K562 (cell line): ENCODE measurements around the gene DCAF11. TPM values are rescaled to one million over a fixed set of nuclear protein-coding genes. Genes with fewer than 3 reads are reported as not detected.

Experiments used
- BRD9 ChIP-seq: fragments of 450-650 bp; IDR thresholded peaks from 2 replicates; pipeline ENCODE4 v1.6.1; 2018; ENCODE audit warnings: low read depth; ENCODE audit not compliant: partially characterized antibody
- BRF1 ChIP-seq: IDR thresholded peaks from 3 replicates; pipeline ENCODE4 v1.6.1; 2011; ENCODE audit warnings: borderline replicate concordance, mild to moderate bottlenecking; ENCODE audit not compliant: insufficient read length; ENCODE audit errors: extremely low read depth
- C11orf30 ChIP-seq: fragments of 450-650 bp; IDR thresholded peaks from 2 replicates; pipeline ENCODE4 v1.6.1; 2016; ENCODE audit warnings: low read depth, mild to moderate bottlenecking
- CBX5 ChIP-seq: IDR thresholded peaks from 2 replicates; pipeline ENCODE4 v1.6.1; 2014; ENCODE audit warnings: low read depth, borderline replicate concordance
- ETV1 ChIP-seq: fragments of 450-650 bp; conservative IDR thresholded peaks from 2 replicates; pipeline ENCODE4 v1.6.1; 2016; ENCODE audit warnings: missing genetic modification characterization, control low read depth, low read depth, missing compliant biosample characterization
- IRF2 ChIP-seq: sonication (generic); formaldehyde crosslinking; IDR thresholded peaks from 2 replicates; pipeline ENCODE4 v1.8.1; 2022; ENCODE audit warnings: mild to moderate bottlenecking, missing genetic modification reagents
- NBN ChIP-seq: fragments of 450-650 bp; IDR thresholded peaks from 2 replicates; pipeline ENCODE4 v1.6.1; 2016; ENCODE audit warnings: low read depth, mild to moderate bottlenecking
- RB1 ChIP-seq: fragments of 450-650 bp; IDR thresholded peaks from 2 replicates; pipeline ENCODE4 v1.6.1; 2017; ENCODE audit warnings: low read depth, mild to moderate bottlenecking
- YBX1 ChIP-seq: fragments of 450-650 bp; IDR thresholded peaks from 2 replicates; pipeline ENCODE4 v1.7.1; 2016; ENCODE audit warnings: mild to moderate bottlenecking
- ZNF644 ChIP-seq: fragments of 200-800 bp; sonication (Bioruptor generic); IDR thresholded peaks from 2 replicates; pipeline ENCODE4 v1.6.1; 2016; ENCODE audit warnings: low read depth, missing genetic modification characterization, missing compliant biosample characterization
- ZNF699 ChIP-seq: fragments of 250-450 bp; sonication (Bioruptor Pico); IDR thresholded peaks from 2 replicates; pipeline ENCODE4 v1.8.0; 2021; ENCODE audit warnings: mild to moderate bottlenecking, moderate library complexity; ENCODE audit not compliant: insufficient replicate concordance
- polyA plus RNA-seq, 8 experiments: library from polyadenylated mRNA; depleted of rRNA in 4 of 8; stranded (reverse) in 5 of 8; unstranded in 3 of 8; fragments of >200 nt; fragmentation: Nextera tagmentation in 2 of 8; fragmentation: Illumina TruSeq in 1 of 8; extraction: Ambion mirVana in 2 of 8; extraction: Trizol in 1 of 8; gene quantifications; 2 replicates each; pipeline versions ENCODE4 v1.2.1 to v1.2.3, GENCODE V29; 2011 to 2014; ENCODE audit warnings: inconsistent platforms in 1 of 8, missing spikeins in 1 of 8
- total RNA-seq, 7 experiments: library from RNA; depleted of rRNA in 6 of 7; stranded (reverse); fragments of >200 nt in 6 of 7; fragmentation: Illumina TruSeq in 2 of 7; extraction: Trizol in 2 of 7; gene quantifications; 2 replicates each; pipeline versions ENCODE4 v1.2.1 to v1.2.3, GENCODE V29; 2011 to 2021; ENCODE audit warnings: low replicate concordance in 1 of 7
- TF ChIP-seq, protein P1 (sequence below): fragments of 250-450 bp; sonication (Bioruptor Pico); IDR thresholded peaks from 2 replicates; pipeline ENCODE4 v1.4.0; 2020; ENCODE audit warnings: mild to moderate bottlenecking
- TF ChIP-seq, protein P2 (sequence below): IDR thresholded peaks from 2 replicates; pipeline ENCODE4 v1.6.1; 2011; ENCODE audit warnings: borderline replicate concordance, low read depth, mild to moderate bottlenecking, moderate library complexity, low read length; ENCODE audit not compliant: insufficient read depth, poor library complexity, severe bottlenecking
- TF ChIP-seq, protein P3 (sequence below): fragments of 450-650 bp; IDR thresholded peaks from 2 replicates; pipeline ENCODE4 v1.6.1; 2016
- TF ChIP-seq, protein P4 (sequence below): fragments of 450-650 bp; IDR thresholded peaks from 2 replicates; pipeline ENCODE4 v1.6.1; 2016; ENCODE audit warnings: low read depth, mild to moderate bottlenecking, moderate library complexity
- TF ChIP-seq, protein P5 (sequence below): fragments of 200-800 bp; sonication (Bioruptor generic); IDR thresholded peaks from 2 replicates; pipeline ENCODE4 v1.6.1; 2016; ENCODE audit warnings: missing genetic modification characterization, missing compliant biosample characterization

The DCAF11 gene
- total and polyA plus RNA-seq, 9 of the 15 experiments (the other 6 are each of a cell fraction or from before 2014, with no cell fraction given) = 8.5 to 46.2 (median 36.4) TPM

DNA sequence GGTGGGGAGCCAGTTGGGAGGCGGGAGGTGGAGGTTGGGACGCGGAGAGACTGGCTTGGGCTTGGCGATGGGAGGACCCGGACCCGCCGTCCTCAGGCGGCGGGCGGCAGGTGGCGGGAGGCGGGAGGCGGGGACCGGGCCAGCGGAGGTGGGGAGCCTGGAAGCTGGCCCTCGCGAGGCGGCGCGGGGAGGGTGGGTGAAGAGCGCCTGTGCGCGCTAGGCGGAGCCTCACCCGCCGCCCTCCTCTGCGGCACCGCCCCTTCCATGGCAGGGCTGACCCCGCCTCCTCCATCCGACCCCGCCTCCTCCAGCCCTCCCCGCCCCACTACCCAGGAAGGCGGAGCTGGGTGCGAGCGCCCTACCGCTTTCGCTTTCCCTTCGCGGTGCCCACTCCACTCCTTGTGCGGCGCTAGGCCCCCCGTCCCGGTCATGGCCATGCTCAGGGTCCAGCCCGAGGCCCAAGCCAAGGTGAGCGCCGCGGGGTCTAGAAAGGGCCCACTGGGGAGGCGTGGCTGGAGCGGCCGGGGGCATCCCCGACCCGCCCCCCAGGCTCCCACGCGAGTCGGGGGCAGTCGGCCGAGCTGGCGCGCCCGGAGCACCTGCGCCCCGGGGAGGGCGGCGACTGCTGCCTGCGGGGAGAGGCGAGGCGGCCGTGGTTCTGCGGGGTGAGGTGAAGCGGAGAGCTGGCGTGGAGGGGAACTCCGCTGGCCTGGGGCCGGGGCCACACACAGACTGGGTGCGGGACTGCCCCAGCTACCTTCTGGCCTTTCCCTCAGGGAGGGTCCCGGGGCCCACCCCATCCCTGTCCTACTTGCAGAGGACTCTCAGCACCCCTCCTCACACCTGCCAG is 21.5 kb downstream of the DCAF11 start, which contains the start of gene PSME1 (continued):
- TF ChIP-seq, protein P1, sequence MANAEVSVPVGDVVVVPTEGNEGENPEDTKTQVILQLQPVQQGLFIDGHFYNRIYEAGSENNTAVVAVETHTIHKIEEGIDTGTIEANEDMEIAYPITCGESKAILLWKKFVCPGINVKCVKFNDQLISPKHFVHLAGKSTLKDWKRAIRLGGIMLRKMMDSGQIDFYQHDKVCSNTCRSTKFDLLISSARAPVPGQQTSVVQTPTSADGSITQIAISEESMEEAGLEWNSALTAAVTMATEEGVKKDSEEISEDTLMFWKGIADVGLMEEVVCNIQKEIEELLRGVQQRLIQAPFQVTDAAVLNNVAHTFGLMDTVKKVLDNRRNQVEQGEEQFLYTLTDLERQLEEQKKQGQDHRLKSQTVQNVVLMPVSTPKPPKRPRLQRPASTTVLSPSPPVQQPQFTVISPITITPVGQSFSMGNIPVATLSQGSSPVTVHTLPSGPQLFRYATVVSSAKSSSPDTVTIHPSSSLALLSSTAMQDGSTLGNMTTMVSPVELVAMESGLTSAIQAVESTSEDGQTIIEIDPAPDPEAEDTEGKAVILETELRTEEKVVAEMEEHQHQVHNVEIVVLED (CRISPR knock-in tag) = no peak
- TF ChIP-seq, protein P2, sequence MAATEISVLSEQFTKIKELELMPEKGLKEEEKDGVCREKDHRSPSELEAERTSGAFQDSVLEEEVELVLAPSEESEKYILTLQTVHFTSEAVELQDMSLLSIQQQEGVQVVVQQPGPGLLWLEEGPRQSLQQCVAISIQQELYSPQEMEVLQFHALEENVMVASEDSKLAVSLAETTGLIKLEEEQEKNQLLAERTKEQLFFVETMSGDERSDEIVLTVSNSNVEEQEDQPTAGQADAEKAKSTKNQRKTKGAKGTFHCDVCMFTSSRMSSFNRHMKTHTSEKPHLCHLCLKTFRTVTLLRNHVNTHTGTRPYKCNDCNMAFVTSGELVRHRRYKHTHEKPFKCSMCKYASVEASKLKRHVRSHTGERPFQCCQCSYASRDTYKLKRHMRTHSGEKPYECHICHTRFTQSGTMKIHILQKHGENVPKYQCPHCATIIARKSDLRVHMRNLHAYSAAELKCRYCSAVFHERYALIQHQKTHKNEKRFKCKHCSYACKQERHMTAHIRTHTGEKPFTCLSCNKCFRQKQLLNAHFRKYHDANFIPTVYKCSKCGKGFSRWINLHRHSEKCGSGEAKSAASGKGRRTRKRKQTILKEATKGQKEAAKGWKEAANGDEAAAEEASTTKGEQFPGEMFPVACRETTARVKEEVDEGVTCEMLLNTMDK = no peak
- TF ChIP-seq RB1 = peak; percentile 33; the same call in 1 of the 2 replicates
- TF ChIP-seq CBX5 = no peak
- no peak for TF ChIP-seq C11orf30
- TF ChIP-seq BRF1 = no peak
- no peak for TF ChIP-seq BRD9
- TF ChIP-seq, protein P3, sequence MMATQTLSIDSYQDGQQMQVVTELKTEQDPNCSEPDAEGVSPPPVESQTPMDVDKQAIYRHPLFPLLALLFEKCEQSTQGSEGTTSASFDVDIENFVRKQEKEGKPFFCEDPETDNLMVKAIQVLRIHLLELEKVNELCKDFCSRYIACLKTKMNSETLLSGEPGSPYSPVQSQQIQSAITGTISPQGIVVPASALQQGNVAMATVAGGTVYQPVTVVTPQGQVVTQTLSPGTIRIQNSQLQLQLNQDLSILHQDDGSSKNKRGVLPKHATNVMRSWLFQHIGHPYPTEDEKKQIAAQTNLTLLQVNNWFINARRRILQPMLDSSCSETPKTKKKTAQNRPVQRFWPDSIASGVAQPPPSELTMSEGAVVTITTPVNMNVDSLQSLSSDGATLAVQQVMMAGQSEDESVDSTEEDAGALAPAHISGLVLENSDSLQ = no peak
- TF ChIP-seq, protein P4, sequence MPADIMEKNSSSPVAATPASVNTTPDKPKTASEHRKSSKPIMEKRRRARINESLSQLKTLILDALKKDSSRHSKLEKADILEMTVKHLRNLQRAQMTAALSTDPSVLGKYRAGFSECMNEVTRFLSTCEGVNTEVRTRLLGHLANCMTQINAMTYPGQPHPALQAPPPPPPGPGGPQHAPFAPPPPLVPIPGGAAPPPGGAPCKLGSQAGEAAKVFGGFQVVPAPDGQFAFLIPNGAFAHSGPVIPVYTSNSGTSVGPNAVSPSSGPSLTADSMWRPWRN = no peak
- no peak for TF ChIP-seq ZNF699
- TF ChIP-seq, protein P5, sequence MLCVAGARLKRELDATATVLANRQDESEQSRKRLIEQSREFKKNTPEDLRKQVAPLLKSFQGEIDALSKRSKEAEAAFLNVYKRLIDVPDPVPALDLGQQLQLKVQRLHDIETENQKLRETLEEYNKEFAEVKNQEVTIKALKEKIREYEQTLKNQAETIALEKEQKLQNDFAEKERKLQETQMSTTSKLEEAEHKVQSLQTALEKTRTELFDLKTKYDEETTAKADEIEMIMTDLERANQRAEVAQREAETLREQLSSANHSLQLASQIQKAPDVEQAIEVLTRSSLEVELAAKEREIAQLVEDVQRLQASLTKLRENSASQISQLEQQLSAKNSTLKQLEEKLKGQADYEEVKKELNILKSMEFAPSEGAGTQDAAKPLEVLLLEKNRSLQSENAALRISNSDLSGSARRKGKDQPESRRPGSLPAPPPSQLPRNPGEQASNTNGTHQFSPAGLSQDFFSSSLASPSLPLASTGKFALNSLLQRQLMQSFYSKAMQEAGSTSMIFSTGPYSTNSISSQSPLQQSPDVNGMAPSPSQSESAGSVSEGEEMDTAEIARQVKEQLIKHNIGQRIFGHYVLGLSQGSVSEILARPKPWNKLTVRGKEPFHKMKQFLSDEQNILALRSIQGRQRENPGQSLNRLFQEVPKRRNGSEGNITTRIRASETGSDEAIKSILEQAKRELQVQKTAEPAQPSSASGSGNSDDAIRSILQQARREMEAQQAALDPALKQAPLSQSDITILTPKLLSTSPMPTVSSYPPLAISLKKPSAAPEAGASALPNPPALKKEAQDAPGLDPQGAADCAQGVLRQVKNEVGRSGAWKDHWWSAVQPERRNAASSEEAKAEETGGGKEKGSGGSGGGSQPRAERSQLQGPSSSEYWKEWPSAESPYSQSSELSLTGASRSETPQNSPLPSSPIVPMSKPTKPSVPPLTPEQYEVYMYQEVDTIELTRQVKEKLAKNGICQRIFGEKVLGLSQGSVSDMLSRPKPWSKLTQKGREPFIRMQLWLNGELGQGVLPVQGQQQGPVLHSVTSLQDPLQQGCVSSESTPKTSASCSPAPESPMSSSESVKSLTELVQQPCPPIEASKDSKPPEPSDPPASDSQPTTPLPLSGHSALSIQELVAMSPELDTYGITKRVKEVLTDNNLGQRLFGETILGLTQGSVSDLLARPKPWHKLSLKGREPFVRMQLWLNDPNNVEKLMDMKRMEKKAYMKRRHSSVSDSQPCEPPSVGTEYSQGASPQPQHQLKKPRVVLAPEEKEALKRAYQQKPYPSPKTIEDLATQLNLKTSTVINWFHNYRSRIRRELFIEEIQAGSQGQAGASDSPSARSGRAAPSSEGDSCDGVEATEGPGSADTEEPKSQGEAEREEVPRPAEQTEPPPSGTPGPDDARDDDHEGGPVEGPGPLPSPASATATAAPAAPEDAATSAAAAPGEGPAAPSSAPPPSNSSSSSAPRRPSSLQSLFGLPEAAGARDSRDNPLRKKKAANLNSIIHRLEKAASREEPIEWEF (CRISPR knock-in tag) = no peak
- no peak for TF ChIP-seq YBX1
- no peak for TF ChIP-seq ETV1
- TF ChIP-seq NBN = no peak
- TF ChIP-seq IRF2 (CRISPR knock-in tag) = peak; percentile 96
- no peak for TF ChIP-seq ZNF644 (tag)
